HCT116 (cell line): ENCODE data around the gene C1R. TPM values are rescaled to one million over a fixed set of nuclear protein-coding genes. Genes with fewer than 3 reads are reported as not detected.
A peak's percentile ranks its signal among the peaks of the same experiment; 100 is the strongest.

Experiments used
- ATAC-seq: fragments of 200-7000 bp; cut with Tn5 transposase; 2 replicates; pipeline ENCODE4 v1.9.1; 2020; ENCODE audit warnings: mild to moderate bottlenecking, moderate library complexity
- BruUV-seq: library from RNA; stranded (reverse); fragments of 400-500 nt; replicated peaks from 2 replicates; lab custom pipeline; 2021; lab: Mats Ljungman, UMichigan
- CTCF ChIA-PET: fragments of 300-600 bp; sonication (Branson Sonifier 250); formaldehyde crosslinking; loops from one replicate; lab custom pipeline; 2021; ENCODE audit warnings: antibody characterized with exemption; lab: Charles Lee
- POLR2A ChIA-PET: fragments of 300-600, 350-600 bp; sonication (Branson Sonifier 250); formaldehyde crosslinking; loops from one replicate; lab custom pipeline; 2021; ENCODE audit warnings: antibody characterized with exemption; lab: Charles Lee
- RAD21 ChIA-PET, 2 experiments: fragments of 300-600 bp; sonication (Branson Sonifier 250); formaldehyde crosslinking; loops; one replicate each; lab custom pipeline; 2023; ENCODE audit warnings: low total read pairs in 2 of 2; ENCODE audit not compliant: uncharacterized antibody in 2 of 2, unreplicated experiment in 2 of 2, low non-redundant PET in 1 of 2; lab: Charles Lee
- DNase-seq: peaks from one replicate; pipeline ENCODE4 v3.0.0-alpha.2; 2010; ENCODE audit warnings: low read depth, low spot score
- H2AFZ ChIP-seq: fragments of 200-600 bp; shearing (Covaris generic), sonication (generic); 2 replicates; pipeline ENCODE4 v1.6.1; 2017; ENCODE audit warnings: low read depth, mixed run types, mixed read lengths, antibody characterized with exemption, low read length; ENCODE audit not compliant: poor library complexity, severe bottlenecking
- H3K27ac ChIP-seq: 2 replicates; pipeline ENCODE4 v1.5.1; 2012; ENCODE audit warnings: low read depth, low read length
- H3K27me3 ChIP-seq: fragments of 200-600 bp; sonication (generic); 2 replicates; pipeline ENCODE4 v1.6.1; 2016; ENCODE audit warnings: mixed run types, low read length, mixed read lengths; ENCODE audit not compliant: insufficient read depth
- H3K36me3 ChIP-seq, 2 experiments: fragments of 200-500 bp in 1 of 2; fragments of 200-600 bp in 1 of 2; sonication (Bioruptor generic) in 1 of 2; sonication (generic) in 1 of 2; 2 replicates each; pipeline versions ENCODE4 v1.5.1 to v1.6.1; 2014 to 2016; ENCODE audit warnings: low read length in 2 of 2, inconsistent platforms in 1 of 2, mixed read lengths in 1 of 2, mixed run types in 1 of 2; ENCODE audit not compliant: insufficient read depth in 2 of 2, control insufficient read depth in 1 of 2
- H3K4me1 ChIP-seq, 2 experiments: fragments of 200-600 bp in 1 of 2; sonication (generic) in 1 of 2; 2 replicates each; pipeline versions ENCODE4 v1.5.1 to v1.6.1; 2012 to 2017; ENCODE audit warnings: low read length in 2 of 2, inconsistent platforms in 1 of 2, mild to moderate bottlenecking in 1 of 2, mixed read lengths in 1 of 2, mixed run types in 1 of 2, moderate library complexity in 1 of 2; ENCODE audit not compliant: insufficient read depth in 2 of 2, control insufficient read depth in 1 of 2
- H3K4me2 ChIP-seq: fragments of 200-600 bp; sonication (generic); 2 replicates; pipeline ENCODE4 v1.6.1; 2017; ENCODE audit warnings: mixed run types, low read length, mixed read lengths
- H3K4me3 ChIP-seq, 2 experiments: fragments of 200-600 bp in 1 of 2; sonication (generic) in 1 of 2; replicated peaks in 1 of 2; 2 replicates each; pipeline ENCODE4 v1.5.1; 2011 to 2016; ENCODE audit warnings: low read length in 2 of 2, control low read depth in 1 of 2, low read depth in 1 of 2, mild to moderate bottlenecking in 1 of 2, mixed read lengths in 1 of 2, mixed run types in 1 of 2
- H3K79me2 ChIP-seq: fragments of 200-600 bp; sonication (generic); 2 replicates; pipeline ENCODE4 v1.6.1; 2017; ENCODE audit warnings: mild to moderate bottlenecking, mixed run types, low read length, moderate library complexity, mixed read lengths; ENCODE audit not compliant: insufficient read depth
- H3K9ac ChIP-seq: fragments of 200-600 bp; sonication (generic); 2 replicates; pipeline ENCODE4 v1.6.1; 2016; ENCODE audit warnings: low read length, mixed read lengths
- H3K9me2 ChIP-seq: fragments of 200-600 bp; sonication (generic), shearing (Covaris generic); 2 replicates; pipeline ENCODE4 v1.6.1; 2017; ENCODE audit warnings: mixed run types, mild to moderate bottlenecking, moderate library complexity; ENCODE audit not compliant: insufficient read depth
- H3K9me3 ChIP-seq, 2 experiments: fragments of 200-500 bp in 1 of 2; fragments of 200-600 bp in 1 of 2; sonication (Bioruptor generic) in 1 of 2; sonication (generic) in 1 of 2; 2 replicates each; pipeline ENCODE4 v1.6.1; 2014 to 2017; ENCODE audit warnings: low read length in 2 of 2, mixed read lengths in 2 of 2, inconsistent platforms in 1 of 2, low read depth in 1 of 2, mild to moderate bottlenecking in 1 of 2, mixed run types in 1 of 2, moderate library complexity in 1 of 2; ENCODE audit not compliant: control insufficient read depth in 1 of 2, insufficient read depth in 1 of 2
- H4K20me1 ChIP-seq: fragments of 200-600 bp; sonication (generic), shearing (Covaris generic); 2 replicates; pipeline ENCODE4 v1.6.1; 2017; ENCODE audit warnings: mixed run types, mild to moderate bottlenecking, moderate library complexity; ENCODE audit not compliant: insufficient read depth
- EZH2phosphoT487 ChIP-seq: fragments of 200-600 bp; IDR thresholded peaks from 2 replicates; pipeline ENCODE4 v1.6.1; 2018; ENCODE audit warnings: antibody characterized with exemption, borderline replicate concordance
- MAX ChIP-seq: IDR thresholded peaks from 2 replicates; pipeline ENCODE4 v1.6.1; 2012
- POLR2A ChIP-seq: IDR thresholded peaks from 2 replicates; pipeline ENCODE4 v1.7.0; 2011; ENCODE audit warnings: borderline replicate concordance; ENCODE audit not compliant: insufficient read depth, insufficient read length; ENCODE audit errors: extremely low read depth
- POLR2AphosphoS5 ChIP-seq: IDR thresholded peaks from 2 replicates; pipeline ENCODE4 v1.6.1; 2011; ENCODE audit warnings: mild to moderate bottlenecking, low read depth, low read length, moderate library complexity
- intact Hi-C: fragments of 100-400 bp; cut with micrococcal nuclease; formaldehyde crosslinking; loops from 2 replicates; pipeline ENCODE4 v1.10.0; 2022
- total RNA-seq: library from RNA; stranded (reverse); gene quantifications from one replicate; pipeline ENCODE4 v1.2.1, GENCODE V29; 2021; ENCODE audit not compliant: unreplicated experiment

Gene C1R
- total RNA-seq, 1 experiment from 2014 or later: 4.3 TPM

GRCh38 chr12:7096979-7097378, 4.7 kb upstream of the C1R start:
- Histone ChIP-seq H3K4me3 (no peak overlapping the region), H3K4me1 (peaks cover 0 to 4% of the 10 kb centered on the region in 2 experiments; a peak in 1 of 4 replicates), H3K9me3 (no peaks in the 10 kb centered on the region), H3K9me2 (no peaks in the 10 kb centered on the region), H3K27me3 (no peaks in the 10 kb centered on the region), H4K20me1 (no peaks in the 10 kb centered on the region), H3K4me2 (no peak overlapping the region), H3K27ac (no peak overlapping the region), H3K9ac (no peak overlapping the region), H3K36me3 (peaks cover 4 to 6% of the 10 kb centered on the region in 2 experiments; a peak in 2 of 4 replicates), H2AFZ (no peak overlapping the region), H3K79me2 (no peaks in the 10 kb centered on the region)
- TF ChIP-seq EZH2phosphoT487 (no peak), MAX (no peak)
- CTCF ChIA-PET: no interaction called here
- no TSS peak for BruUV-seq
- intact Hi-C loops: no loop called here
- RAD21 ChIA-PET: no interaction called here
- DNase-seq (no peak), ATAC-seq (no peak)
- POLR2A ChIA-PET: no interaction called here

DNA sequence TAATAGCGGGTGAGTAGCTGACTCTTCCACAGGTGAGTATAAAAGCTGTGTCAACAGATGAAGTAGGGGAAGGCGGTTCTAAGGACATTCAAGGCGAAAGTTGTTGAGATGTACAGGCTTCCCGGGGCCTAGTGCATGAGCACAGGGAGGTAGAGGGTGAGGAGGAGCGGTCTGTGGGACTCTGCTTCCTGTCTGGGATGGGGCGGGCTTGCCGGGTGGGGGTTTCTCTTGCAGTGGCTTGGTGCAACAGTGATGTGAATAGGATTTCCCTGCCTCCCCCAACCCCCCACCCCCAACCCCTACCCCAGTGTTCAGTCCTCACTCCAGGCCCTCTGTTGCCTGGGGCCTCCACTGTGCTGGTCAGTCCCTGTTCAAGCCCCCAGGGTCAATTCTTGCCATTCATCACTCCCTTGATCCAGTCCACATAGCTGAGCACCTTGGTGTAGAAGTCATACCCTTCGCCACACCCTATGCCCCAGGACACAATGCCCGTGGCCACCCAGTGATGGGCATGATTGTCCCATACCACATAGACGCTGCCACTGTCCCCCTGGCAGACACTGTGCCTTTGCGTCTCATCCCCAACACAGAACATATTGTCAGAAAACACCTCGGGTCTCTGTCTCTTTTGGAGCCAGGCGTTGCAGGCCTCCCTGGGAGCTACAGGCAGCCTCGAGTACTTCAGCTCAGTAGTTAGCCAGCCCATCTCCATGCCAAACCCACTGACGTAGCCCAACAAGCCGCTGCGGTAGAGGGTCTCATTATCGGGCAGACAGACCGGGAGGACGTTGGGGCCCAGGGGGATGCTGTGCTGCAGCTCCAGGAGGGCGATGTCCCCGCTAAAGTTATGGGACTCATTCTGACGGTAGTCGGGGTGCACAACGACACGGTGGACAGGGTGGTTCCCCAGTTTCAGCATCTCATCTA, 4.0 kb upstream of the C1R start:
- Histone ChIP-seq H3K4me1 (peaks cover 0 to 6% of the 10 kb centered on the region in 2 experiments; a peak in 1 of 4 replicates), H3K9me3 (no peaks in the 10 kb centered on the region), H3K4me2 (no peak overlapping the region), H2AFZ (no peak overlapping the region), H3K4me3 (no peak overlapping the region), H3K27me3 (no peaks in the 10 kb centered on the region), H3K9ac (no peak overlapping the region), H3K79me2 (no peaks in the 10 kb centered on the region), H3K36me3 (peaks cover 0 to 6% of the 10 kb centered on the region in 2 experiments; a peak in 1 of 4 replicates), H4K20me1 (no peaks in the 10 kb centered on the region), H3K27ac (no peak overlapping the region), H3K9me2 (no peaks in the 10 kb centered on the region)
- intact Hi-C loops: no loop called here
- ATAC-seq (no peak), DNase-seq (no peak)
- CTCF ChIA-PET: no interaction called here
- TF ChIP-seq POLR2AphosphoS5 (peak; percentile 44), POLR2A (no peak)
- RAD21 ChIA-PET: interaction anchor here in 1 of 2 experiments (0.6 kb wide), 1 partner anchor 174 kb away, joined by 3 read pairs; no protein-coding TSS in a partner anchor
- POLR2A ChIA-PET: no interaction called here
- BruUV-seq: no TSS peak
